H1 (cell line): ENCODE results near the gene LY6G5B. TPM values are rescaled to one million over a fixed set of nuclear protein-coding genes. Genes with fewer than 3 reads are reported as not detected.

Source experiments
- CTCF ChIA-PET: fragments of 300-600 bp; sonication (Branson Sonifier 250); formaldehyde crosslinking; loops from one replicate; lab custom pipeline; 2021; ENCODE audit not compliant: partially characterized antibody; lab: Charles Lee
- POLR2A ChIA-PET: fragments of 300-600 bp; sonication (Branson Sonifier 250); formaldehyde crosslinking; loops from one replicate; lab custom pipeline; 2021; ENCODE audit warnings: inconsistent platforms; ENCODE audit not compliant: partially characterized antibody; lab: Charles Lee
- DNase-seq, 2 experiments: peaks; one replicate each; pipeline versions ENCODE4 v3.0.0 to v3.0.0-alpha.2; 2010 to 2022; ENCODE audit warnings: low spot score in 2 of 2, low read depth in 1 of 2, mixed read lengths in 1 of 2
- FAIRE-seq: peaks from 2 replicates; lab custom pipeline; 2011; peaks lifted over from hg19 to GRCh38; lab: Jason Lieb, UNC
- H2AFZ ChIP-seq: 2 replicates; pipeline ENCODE4 v1.8.1; 2012; ENCODE audit warnings: low read length, inconsistent platforms
- H2AK5ac ChIP-seq: 2 replicates; pipeline ENCODE4 v1.6.1; 2013; ENCODE audit warnings: low read depth, low read length
- H2BK120ac ChIP-seq: replicated peaks from 2 replicates; pipeline ENCODE3; 2013; ENCODE audit warnings: low read depth, low read length, inconsistent platforms
- H2BK12ac ChIP-seq: 2 replicates; pipeline ENCODE4 v1.6.1; 2013; ENCODE audit warnings: low read depth, low read length
- H2BK15ac ChIP-seq: 2 replicates; pipeline ENCODE4 v1.6.1; 2013; ENCODE audit warnings: low read length
- H2BK20ac ChIP-seq: 2 replicates; pipeline ENCODE4 v1.6.1; 2013; ENCODE audit warnings: low read length
- H2BK5ac ChIP-seq: 2 replicates; pipeline ENCODE4 v1.6.1; 2013; ENCODE audit warnings: low read depth, low read length
- H3K14ac ChIP-seq: 2 replicates; pipeline ENCODE4 v1.6.1; 2013; ENCODE audit warnings: inconsistent platforms; ENCODE audit not compliant: insufficient read length
- H3K18ac ChIP-seq: 2 replicates; pipeline ENCODE4 v1.6.1; 2013; ENCODE audit warnings: low read length; ENCODE audit errors: extremely low read depth
- H3K23ac ChIP-seq: 2 replicates; pipeline ENCODE4 v1.6.1; 2013; ENCODE audit warnings: inconsistent platforms; ENCODE audit not compliant: insufficient read length
- H3K23me2 ChIP-seq: 2 replicates; pipeline ENCODE4 v1.6.1; 2013; ENCODE audit warnings: low read depth, low read length
- H3K27ac ChIP-seq: 2 replicates; pipeline ENCODE4 v1.6.1; 2011; ENCODE audit warnings: low read depth, low read length, inconsistent platforms
- H3K27me3 ChIP-seq, 4 experiments: replicated peaks in 1 of 4; 1 replicate in 1 of 4; 2 replicates in 3 of 4; pipeline versions ENCODE4 v1.6.1 to v1.8.1; 2011 to 2013; ENCODE audit warnings: low read length in 3 of 4, mild to moderate bottlenecking in 3 of 4, inconsistent platforms in 2 of 4, mixed read lengths in 2 of 4, moderate library complexity in 1 of 4; ENCODE audit not compliant: control insufficient read depth in 3 of 4, insufficient read depth in 3 of 4; ENCODE audit errors: extremely low read depth in 1 of 4
- H3K36me3 ChIP-seq, 4 experiments: 2 replicates each; pipeline versions ENCODE4 v1.6.1 to v1.8.1; 2011 to 2013; ENCODE audit warnings: mild to moderate bottlenecking in 4 of 4, low read length in 3 of 4, moderate library complexity in 2 of 4, control low read depth in 1 of 4, inconsistent platforms in 1 of 4; ENCODE audit not compliant: insufficient read depth in 4 of 4, control insufficient read depth in 2 of 4
- H3K4ac ChIP-seq: replicated peaks from 2 replicates; pipeline ENCODE3; 2013; ENCODE audit warnings: low read length, low read depth, mixed read lengths, inconsistent platforms; ENCODE audit not compliant: insufficient read length
- H3K4me1 ChIP-seq, 4 experiments: replicated peaks in 1 of 4; 1 replicate in 1 of 4; 2 replicates in 3 of 4; pipeline versions ENCODE4 v1.6.1 to v1.8.1; 2011 to 2013; ENCODE audit warnings: low read length in 3 of 4, inconsistent platforms in 2 of 4, mixed read lengths in 1 of 4; ENCODE audit not compliant: insufficient read depth in 4 of 4, control insufficient read depth in 3 of 4
- H3K4me2 ChIP-seq, 2 experiments: 2 replicates each; pipeline versions ENCODE4 v1.6.1 to v1.8.1; 2011 to 2013; ENCODE audit warnings: low read depth in 2 of 2, low read length in 2 of 2, control low read depth in 1 of 2, inconsistent platforms in 1 of 2, mild to moderate bottlenecking in 1 of 2; ENCODE audit not compliant: insufficient read depth in 1 of 2
- H3K4me3 ChIP-seq, 4 experiments: fragments of 200-600, 300-600 bp in 1 of 4; sonication (generic), shearing (Covaris generic), sonication (Bioruptor Twin) in 1 of 4; 2 replicates each; pipeline versions ENCODE4 v1.5.1 to v1.8.1; 2011 to 2016; ENCODE audit warnings: low read length in 4 of 4, low read depth in 3 of 4, control low read depth in 2 of 4, inconsistent platforms in 2 of 4, mild to moderate bottlenecking in 2 of 4, mixed read lengths in 1 of 4, moderate library complexity in 1 of 4; ENCODE audit not compliant: insufficient read depth in 2 of 4; ENCODE audit errors: extremely low read depth in 1 of 4
- H3K56ac ChIP-seq: replicated peaks from 2 replicates; pipeline ENCODE3; 2013; ENCODE audit warnings: low read depth, mild to moderate bottlenecking, mixed read lengths, low read length, inconsistent platforms; ENCODE audit not compliant: insufficient read length
- H3K79me1 ChIP-seq: 2 replicates; pipeline ENCODE4 v1.6.1; 2013; ENCODE audit warnings: low read depth, low read length, control low read depth
- H3K79me2 ChIP-seq, 2 experiments: 2 replicates each; pipeline versions ENCODE4 v1.6.1 to v1.8.1; 2012 to 2013; ENCODE audit warnings: low read length in 2 of 2, mild to moderate bottlenecking in 2 of 2, inconsistent platforms in 1 of 2; ENCODE audit not compliant: insufficient read depth in 2 of 2, control insufficient read depth in 1 of 2
- H3K9ac ChIP-seq, 4 experiments: replicated peaks in 1 of 4; 1 replicate in 1 of 4; 2 replicates in 3 of 4; pipeline versions ENCODE4 v1.6.1 to v1.8.1; 2011 to 2013; ENCODE audit warnings: low read depth in 3 of 4, low read length in 3 of 4, control low read depth in 2 of 4, mild to moderate bottlenecking in 2 of 4, moderate library complexity in 2 of 4, inconsistent platforms in 1 of 4; ENCODE audit errors: extremely low read depth in 1 of 4
- H3K9me3 ChIP-seq, 2 experiments: 2 replicates each; pipeline versions ENCODE4 v1.6.1 to v1.8.1; 2012 to 2013; ENCODE audit warnings: mild to moderate bottlenecking in 2 of 2, moderate library complexity in 2 of 2, control low read depth in 1 of 2, inconsistent platforms in 1 of 2, low read depth in 1 of 2, low read length in 1 of 2, mixed read lengths in 1 of 2; ENCODE audit not compliant: insufficient read depth in 2 of 2
- H4K20me1 ChIP-seq, 2 experiments: replicated peaks in 1 of 2; 2 replicates each; pipeline versions ENCODE3 to v1.8.1; 2011 to 2013; ENCODE audit warnings: inconsistent platforms in 2 of 2, low read length in 2 of 2, mild to moderate bottlenecking in 1 of 2; ENCODE audit not compliant: insufficient read depth in 2 of 2, control insufficient read depth in 1 of 2
- H4K5ac ChIP-seq: 2 replicates; pipeline ENCODE4 v1.6.1; 2013; ENCODE audit warnings: low read length, low read depth, mixed read lengths, inconsistent platforms; ENCODE audit not compliant: insufficient read length
- H4K8ac ChIP-seq: 2 replicates; pipeline ENCODE4 v1.8.0; 2013; ENCODE audit warnings: mild to moderate bottlenecking, moderate library complexity, low read length, inconsistent platforms; ENCODE audit not compliant: insufficient read depth; ENCODE audit errors: extremely low read depth
- H4K91ac ChIP-seq: replicated peaks from 2 replicates; pipeline ENCODE3; 2013; ENCODE audit warnings: low read length, mixed read lengths, inconsistent platforms; ENCODE audit not compliant: insufficient read length
- POLR2A ChIP-seq, 2 experiments: IDR thresholded peaks; 1 replicate in 1 of 2; 2 replicates in 1 of 2; pipeline ENCODE4 v1.6.1; 2011; ENCODE audit warnings: low read depth in 2 of 2, low read length in 2 of 2, mild to moderate bottlenecking in 2 of 2; ENCODE audit errors: control extremely low read depth in 1 of 2
- POLR2AphosphoS5 ChIP-seq: IDR thresholded peaks from 2 replicates; pipeline ENCODE4 v1.6.1; 2011; ENCODE audit warnings: low read depth, low read length
- SAP30 ChIP-seq: fragments of 300-600 bp; sonication (generic); IDR thresholded peaks from 2 replicates; pipeline ENCODE4 v1.7.1; 2012; ENCODE audit warnings: low read length, moderate library complexity, mild to moderate bottlenecking, inconsistent platforms; ENCODE audit not compliant: insufficient read depth, insufficient replicate concordance
- SIN3A ChIP-seq, 2 experiments: IDR thresholded peaks in 1 of 2; conservative IDR thresholded peaks in 1 of 2; 2 replicates each; pipeline ENCODE4 v1.6.1; 2011 to 2012; ENCODE audit warnings: low read length in 2 of 2, improper control_type of control experiment in 1 of 2, low read depth in 1 of 2, mild to moderate bottlenecking in 1 of 2
- SIRT6 ChIP-seq: IDR thresholded peaks from one replicate; pipeline ENCODE4 v1.7.1; 2012; ENCODE audit warnings: low read length, inconsistent platforms
- WGBS, 2 experiments: shearing (Covaris generic) in 1 of 2; methylation state at CpG; one replicate each; pipeline versions ENCODE4 v1.1.6 to v1.1.7; 2013 to 2015; ENCODE audit warnings: low lambda C conversion rate in 2 of 2, mixed read lengths in 2 of 2, inconsistent platforms in 1 of 2, low coverage in 1 of 2, missing lambda C conversion rate in 1 of 2; ENCODE audit not compliant: insufficient replicate concordance in 2 of 2, insufficient coverage in 1 of 2, insufficient read length in 1 of 2; ENCODE audit errors: extremely low coverage in 1 of 2, missing lambda C conversion rate in 1 of 2; 5-methylcytosine and 5-hydroxymethylcytosine counted together
- polyA plus RNA-seq, 7 experiments: library from polyadenylated mRNA; depleted of rRNA in 3 of 7; stranded (reverse) in 5 of 7; unstranded in 2 of 7; fragments of >200 nt in 5 of 7; fragments of 200-250 nt in 2 of 7; gene quantifications; 1 replicate in 5 of 7; 2 replicates in 1 of 7; 4 replicates in 1 of 7; pipeline versions ENCODE4 v1.2.1 to v1.2.3, GENCODE V29; 2011 to 2013; ENCODE audit warnings: missing spikeins in 2 of 7, mixed read lengths in 2 of 7
- total RNA-seq: library from RNA; stranded (reverse); fragmentation: NEBNext Ultra II Directional; extraction: Animal tissue kit (Norgen Biotek cat#: 25700); gene quantifications from 2 replicates; pipeline ENCODE4 v1.2.1, GENCODE V29; 2021
- TF ChIP-seq, protein P1 (sequence below), 3 experiments: IDR thresholded peaks; 1 replicate in 2 of 3; 2 replicates in 1 of 3; pipeline versions ENCODE4 v1.5.1 to v1.6.1; 2011; ENCODE audit warnings: low read length in 3 of 3, mild to moderate bottlenecking in 3 of 3, inconsistent platforms in 2 of 3, low read depth in 1 of 3, moderate library complexity in 1 of 3; ENCODE audit not compliant: insufficient read depth in 1 of 3; ENCODE audit errors: control extremely low read depth in 1 of 3

The LY6G5B gene
- total and polyA plus RNA-seq, 2 of the 8 experiments (the other 6 are each of a cell fraction or from before 2014, with no cell fraction given) = 10.6 to 12.6 TPM

DNA sequence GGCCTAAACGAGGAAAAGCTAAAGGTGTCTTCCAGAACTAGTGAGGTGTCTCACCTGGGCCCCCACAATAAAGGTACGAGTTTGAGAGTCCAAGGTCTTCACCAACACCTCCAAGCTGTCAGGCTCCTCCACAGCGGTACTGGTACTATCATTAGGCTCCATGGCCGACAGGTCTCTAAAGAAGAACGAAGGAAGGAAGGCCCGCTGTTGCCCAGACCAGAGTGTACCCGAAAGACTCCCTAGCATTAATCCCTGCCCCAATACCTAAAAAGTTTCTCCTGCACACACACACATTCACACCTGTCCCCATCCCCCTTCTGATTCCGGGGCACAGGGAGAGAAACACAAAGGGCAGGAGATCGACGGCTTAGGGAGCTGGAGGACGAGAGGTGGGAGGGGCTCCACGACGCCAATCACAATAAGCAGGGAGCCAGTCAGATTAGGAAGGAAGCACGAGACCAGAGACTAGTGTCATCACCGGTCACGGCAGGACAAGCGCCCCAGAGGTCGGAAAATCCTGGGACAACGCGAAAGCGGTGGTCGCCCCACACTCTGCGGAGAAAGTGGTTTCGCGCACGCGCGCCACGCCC lies 18.1 kb upstream of the LY6G5B start:
- H2AFZ ChIP-seq = 0 out of 2 replicates have a peak overlapping the region, but pooled peaks have one; percentile 23
- no peak overlapping the region for H2BK12ac ChIP-seq
- H3K4me3 ChIP-seq = peak overlapping the region; percentile 82 to 94 (median 92)
- DNase-seq (peak in 1 of 2 experiments; percentile 36), FAIRE-seq (no peak)
- peak overlapping the region; percentile 82 for H4K8ac ChIP-seq
- POLR2A ChIA-PET = interaction anchor here (0.7 to 25.5 kb wide), 40 partner anchors 12 to 320 kb away, joined by 3 to 883 read pairs (median 5); partner anchors contain the start of genes AIF1, ATP6V1G2, C6orf47 and CLIC1
- H3K4me1 ChIP-seq = peaks cover 0 to 5% (median under 1%) of the 10 kb centered on the region in 4 experiments; a peak in 2 of 7 replicates
- H3K4ac ChIP-seq = peak overlapping the region; percentile 85
- no peak overlapping the region for H2BK120ac ChIP-seq
- H3K27me3 ChIP-seq = no peaks in the 10 kb centered on the region
- H3K14ac ChIP-seq = no peak overlapping the region
- peak overlapping the region; percentile 99 for H3K27ac ChIP-seq
- H3K36me3 ChIP-seq = peaks cover 12 to 36% (median 21%) of the 10 kb centered on the region in 4 experiments
- peaks cover 8% of the 10 kb centered on the region for H3K23me2 ChIP-seq
- H2BK20ac ChIP-seq = 0 out of 2 replicates have a peak overlapping the region, but pooled peaks have one; percentile 56
- peaks cover 4 to 34% of the 10 kb centered on the region in 2 experiments; a peak in 3 of 4 replicates for H3K79me2 ChIP-seq
- 4% methylated on average over 29 of the region's 29 CpGs; no CpG with 5 or more reads in 1 of the 2 experiments for WGBS, 2 experiments
- peak overlapping the region; percentile 77; the same call in 1 of the 2 replicates for H2BK15ac ChIP-seq
- TF ChIP-seq POLR2AphosphoS5 (peak; percentile 35; the same call in 1 of the 2 replicates), SIN3A (conservative IDR thresholded peaks at IDR 0.05 in 1 of 2, IDR thresholded peaks at IDR 0.05 in 1 of 2; ENCODE audit: low read depth in 1 of 2, low read length in 2 of 2) (peak in 1 of 2 experiments; percentile 64; a peak in 2 of 4 replicates), SAP30 (peak; percentile 95), SIRT6 (no peak), POLR2A (IDR thresholded peaks at IDR 0.05; ENCODE audit: control extremely low read depth in 1 of 2, low read depth in 2 of 2, low read length in 2 of 2) (peak in 1 of 2 experiments; percentile 76; a peak in 1 of 3 replicates)
- TF ChIP-seq, protein P1, sequence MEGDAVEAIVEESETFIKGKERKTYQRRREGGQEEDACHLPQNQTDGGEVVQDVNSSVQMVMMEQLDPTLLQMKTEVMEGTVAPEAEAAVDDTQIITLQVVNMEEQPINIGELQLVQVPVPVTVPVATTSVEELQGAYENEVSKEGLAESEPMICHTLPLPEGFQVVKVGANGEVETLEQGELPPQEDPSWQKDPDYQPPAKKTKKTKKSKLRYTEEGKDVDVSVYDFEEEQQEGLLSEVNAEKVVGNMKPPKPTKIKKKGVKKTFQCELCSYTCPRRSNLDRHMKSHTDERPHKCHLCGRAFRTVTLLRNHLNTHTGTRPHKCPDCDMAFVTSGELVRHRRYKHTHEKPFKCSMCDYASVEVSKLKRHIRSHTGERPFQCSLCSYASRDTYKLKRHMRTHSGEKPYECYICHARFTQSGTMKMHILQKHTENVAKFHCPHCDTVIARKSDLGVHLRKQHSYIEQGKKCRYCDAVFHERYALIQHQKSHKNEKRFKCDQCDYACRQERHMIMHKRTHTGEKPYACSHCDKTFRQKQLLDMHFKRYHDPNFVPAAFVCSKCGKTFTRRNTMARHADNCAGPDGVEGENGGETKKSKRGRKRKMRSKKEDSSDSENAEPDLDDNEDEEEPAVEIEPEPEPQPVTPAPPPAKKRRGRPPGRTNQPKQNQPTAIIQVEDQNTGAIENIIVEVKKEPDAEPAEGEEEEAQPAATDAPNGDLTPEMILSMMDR (IDR thresholded peaks at IDR 0.05; ENCODE audit: control extremely low read depth in 1 of 3, insufficient read depth in 1 of 3, low read depth in 1 of 3, low read length in 3 of 3) = no peak
- peaks cover 4% of the 10 kb centered on the region for H3K79me1 ChIP-seq
- no peak overlapping the region for H3K18ac ChIP-seq
- peak overlapping the region; percentile 69 to 83 for H3K4me2 ChIP-seq
- peak overlapping the region; percentile 94 for H4K91ac ChIP-seq
- H3K56ac ChIP-seq = peak overlapping the region; percentile 91
- H2BK5ac ChIP-seq = peak overlapping the region; percentile 100
- peak overlapping the region; percentile 49; the same call in 1 of the 2 replicates for H2AK5ac ChIP-seq
- H3K9ac ChIP-seq = peak overlapping the region; percentile 78 to 97 (median 92)
- no peaks in the 10 kb centered on the region for H3K9me3 ChIP-seq
- CTCF ChIA-PET = interaction anchor here (0.7 to 5.2 kb wide), 21 partner anchors 9 to 466 kb away, joined by 3 to 38 read pairs (median 4); partner anchors contain the start of genes ATP6V1G2, C6orf47, CSNK2B and GPANK1
- H4K5ac ChIP-seq = peak overlapping the region; percentile 61
- no peak overlapping the region for H3K23ac ChIP-seq
- H4K20me1 ChIP-seq = peaks cover 0 to 2% of the 10 kb centered on the region in 2 experiments
